Epithelial cell of esophagus (primary cell): ENCODE measurements around the gene PKN2.

Experiments used
- DNase-seq: peaks from one replicate; pipeline ENCODE4 v3.0.0; 2010; ENCODE audit warnings: low read depth
- H3K4me3 ChIP-seq: 2 replicates; pipeline ENCODE4 v1.5.1; 2011; ENCODE audit warnings: mild to moderate bottlenecking, low read length, control low read depth
- CTCF ChIP-seq: IDR thresholded peaks from 2 replicates; pipeline ENCODE4 v1.5.1; 2011; ENCODE audit warnings: low read depth, mild to moderate bottlenecking, low read length, control low read depth, inconsistent platforms; ENCODE audit not compliant: insufficient read depth; ENCODE audit errors: missing control alignments

Gene PKN2

GRCh38 chr1:88780485-88780884, 96.4 kb downstream of the PKN2 start:
- no peak overlapping the region for H3K4me3 ChIP-seq
- DNase-seq = no peak
- no peak for TF ChIP-seq CTCF

GRCh38 chr1:88783145-88783544, 99.1 kb downstream of the PKN2 start:
- no peak for DNase-seq
- TF ChIP-seq CTCF = no peak
- no peak overlapping the region for H3K4me3 ChIP-seq

- no peak overlapping the region for H3K4me3 ChIP-seq
- no peak for DNase-seq
- TF ChIP-seq CTCF = no peak
Measured at GRCh38 chr1:88784551-88784950, 100.5 kb downstream of the PKN2 start.

GRCh38 chr1:88787023-88787903, 103.2 kb downstream of the PKN2 start:
- no peak overlapping the region for H3K4me3 ChIP-seq
- no peak for DNase-seq
- no peak for TF ChIP-seq CTCF

GRCh38 chr1:88791192-88791591, 107.1 kb downstream of the PKN2 start:
- TF ChIP-seq CTCF = no peak
- DNase-seq = peak; percentile 9
- H3K4me3 ChIP-seq = no peak overlapping the region

GRCh38 chr1:88799491-88799890, 115.4 kb downstream of the PKN2 start:
- no peak overlapping the region for H3K4me3 ChIP-seq
- TF ChIP-seq CTCF = no peak
- no peak for DNase-seq

- DNase-seq = peak; percentile 17
- peak; percentile 45 for TF ChIP-seq CTCF
- no peak overlapping the region for H3K4me3 ChIP-seq
Measured at GRCh38 chr1:88800382-88801051, 116.4 kb downstream of the PKN2 start.
